Sigmoid colon (tissue), 4 donors: ENCODE data around the gene NAALADL2.

Experiments
- CTCF ChIP-seq, 4 experiments: fragments of 450-650 bp in 3 of 4; fragments of 200-600 bp in 1 of 4; IDR thresholded peaks; one replicate each; pipeline ENCODE4 v1.5.1; 2016 to 2019; ENCODE audit warnings: antibody characterized with exemption in 4 of 4, mild to moderate bottlenecking in 3 of 4, moderate library complexity in 2 of 4
- EP300 ChIP-seq, 4 donors: sonication (generic); formaldehyde crosslinking; IDR thresholded peaks; one replicate each; pipeline ENCODE4 v1.6.1; 2017; ENCODE audit warnings: antibody characterized with exemption in 4 of 4

- no peak for TF ChIP-seq CTCF (IDR thresholded peaks at IDR 0.05)
- TF ChIP-seq EP300 (IDR thresholded peaks at IDR 0.05) = no peak
These were observed 575.4 kb downstream of the NAALADL2 start for GRCh38 chr3:175434561-175434960.
